HuH-7.5 (cell line): Measurements from ENCODE around the gene UBE2Q1.

Source experiments
- DNase-seq: peaks from one replicate; pipeline ENCODE4 v3.0.0; 2011; ENCODE audit warnings: low spot score

UBE2Q1 gene

DNA sequence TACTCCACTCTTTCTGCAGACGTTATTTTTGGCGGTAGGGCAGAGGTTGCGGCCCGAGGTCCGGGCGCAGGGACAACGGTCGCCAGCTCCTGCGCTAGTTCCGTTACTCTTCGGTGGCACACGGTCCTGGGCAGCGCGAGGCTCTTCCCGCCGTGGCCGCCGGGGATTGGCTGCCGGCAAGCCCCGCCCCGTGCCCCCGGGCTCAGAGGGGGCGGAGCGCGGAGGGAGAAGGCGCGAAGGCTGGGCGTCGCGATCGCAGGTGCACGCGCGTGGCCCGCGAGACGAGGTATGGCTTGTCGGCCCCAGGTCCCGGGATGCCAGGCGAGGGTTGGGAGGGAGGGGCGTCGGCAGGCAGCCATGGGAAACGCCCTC is 55.7 kb downstream of the UBE2Q1 start:
- DNase-seq: no peak

DNA sequence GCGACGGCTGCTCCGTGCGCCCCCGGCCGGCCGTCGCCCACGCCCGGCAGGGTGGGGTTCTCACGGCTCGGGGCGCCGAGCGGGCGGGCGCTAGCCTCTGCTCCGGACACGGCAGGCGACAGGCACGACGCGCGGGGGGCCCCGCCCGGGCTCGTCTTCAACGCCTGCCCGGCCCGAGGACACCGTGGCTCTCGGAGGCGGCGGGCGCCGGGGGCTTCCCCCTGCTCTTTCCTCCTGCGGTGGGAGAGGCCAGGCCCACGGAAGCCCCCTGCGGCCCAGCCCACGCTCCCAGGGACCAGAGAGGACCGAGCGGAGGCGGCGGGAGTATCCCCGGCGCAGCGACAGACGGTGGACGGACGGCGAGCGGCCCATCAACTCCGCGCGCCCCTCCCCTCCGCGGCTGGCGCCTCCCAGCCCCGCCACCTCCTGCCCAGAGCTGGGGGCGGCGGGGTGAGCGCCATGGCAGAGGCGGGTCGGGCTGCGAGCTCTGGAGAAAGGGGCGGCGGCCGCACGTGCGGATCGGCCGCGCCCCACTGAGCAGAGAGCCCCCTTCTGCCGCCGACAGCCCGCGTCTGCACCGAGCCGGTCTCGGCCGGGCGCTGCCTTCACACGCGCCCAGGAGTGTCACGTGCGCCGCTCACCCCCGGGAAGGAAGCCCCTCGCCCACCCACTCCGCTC is 56.3 kb downstream of the UBE2Q1 start, which contains the start of the genes SHE and TDRD10:
Gene SHE, minus strand, starts transcription at position 347 of the 678 bp plus-strand sequence. CDS start 386 bp downstream, outside the sequence.
Gene TDRD10, plus strand, starts transcription at position 154 of the 678 bp plus-strand sequence. CDS start 4,685 bp downstream, outside the sequence.
- DNase-seq: no peak

DNA sequence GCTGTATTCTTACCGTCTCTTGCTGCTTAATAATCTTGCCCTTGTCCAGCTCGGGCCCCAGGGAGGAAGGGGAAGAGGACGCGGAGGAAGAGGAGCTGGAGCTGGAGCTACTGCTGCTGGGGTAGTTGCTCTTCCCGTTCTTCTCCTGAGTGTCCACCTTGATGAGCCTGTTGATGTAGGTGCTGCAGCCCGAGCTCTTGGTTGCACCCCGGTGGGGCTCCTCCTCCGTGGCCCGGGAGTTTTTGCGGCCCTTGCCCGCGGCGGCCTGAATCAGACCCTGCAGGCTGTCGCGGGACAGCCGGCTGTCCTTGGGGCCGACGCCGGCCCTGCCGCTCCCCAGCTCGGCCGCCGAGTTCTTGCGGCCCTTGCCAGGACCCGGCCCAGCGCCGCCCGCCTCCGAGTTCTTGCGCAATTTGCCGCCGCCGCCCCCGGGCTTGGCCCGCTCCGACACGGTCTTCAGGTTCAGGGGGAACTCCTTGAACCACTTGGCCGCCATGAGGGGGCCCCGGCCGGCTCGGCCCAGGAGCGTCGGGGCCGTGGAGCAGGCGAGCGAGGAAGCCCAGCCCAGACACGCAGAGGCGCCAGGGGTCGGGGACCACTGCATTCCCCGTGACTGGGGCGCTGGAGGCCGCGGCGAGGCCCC is 56.9 kb downstream of the UBE2Q1 start:
- DNase-seq: peak; percentile 66

DNA sequence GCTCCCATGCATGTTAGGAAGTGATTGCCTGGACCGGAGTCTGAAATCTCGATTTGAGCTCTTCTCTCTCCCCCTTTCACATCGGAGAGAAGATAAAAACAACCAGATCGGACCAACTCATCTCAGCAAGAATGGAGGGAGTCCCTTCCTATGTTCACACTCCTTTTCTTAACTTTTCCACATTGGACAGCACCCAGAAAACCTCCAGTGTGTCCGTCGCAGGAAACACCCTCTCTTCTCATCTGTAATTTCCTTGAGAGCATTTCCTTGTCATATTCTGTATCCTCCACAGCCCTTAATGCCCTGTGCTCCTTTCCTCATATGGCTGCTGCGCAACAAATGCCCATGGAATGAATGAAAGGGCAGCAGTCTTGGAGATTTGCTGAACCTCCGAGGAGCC is 57.9 kb downstream of the UBE2Q1 start:
- DNase-seq: no peak

DNA sequence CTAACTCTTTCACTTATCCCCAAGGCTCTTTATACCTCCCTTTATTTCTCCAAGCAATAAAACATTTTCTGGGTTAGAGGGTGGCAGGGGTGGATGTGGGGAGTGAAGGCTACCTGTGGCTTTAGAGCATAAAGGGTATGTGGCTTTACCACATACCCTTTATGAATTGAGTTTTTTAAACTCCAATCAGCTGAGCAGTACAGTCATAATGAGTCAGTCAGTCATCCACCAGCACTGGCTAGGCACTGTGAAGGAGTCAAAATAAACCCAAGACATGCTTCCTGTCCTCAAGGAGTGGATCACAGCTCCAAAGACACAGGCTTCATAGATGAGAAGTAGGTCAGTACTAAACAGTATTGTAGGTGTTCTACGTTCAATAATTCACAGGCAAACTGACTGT is 59.0 kb downstream of the UBE2Q1 start:
- no peak for DNase-seq
